ENCODE results near the gene RUNX2.

- TF ChIP-seq POLR2A (IDR thresholded peaks at IDR 0.05) (no peak), CTCF (IDR thresholded peaks at IDR 0.05) (no peak)
Measured at GRCh38 chr6:45637611-45638257, 309.6 kb downstream of the RUNX2 start.

Data from Peyer's patch (tissue), 4 donors.